GM15510 (cell line): Measurements from ENCODE around the gene PKIB.

Experiments used
- POLR2A ChIP-seq: IDR thresholded peaks from 3 replicates; pipeline ENCODE4 v1.6.1; 2011; ENCODE audit warnings: borderline replicate concordance; ENCODE audit not compliant: insufficient read length; ENCODE audit errors: extremely low read depth

PKIB gene

DNA sequence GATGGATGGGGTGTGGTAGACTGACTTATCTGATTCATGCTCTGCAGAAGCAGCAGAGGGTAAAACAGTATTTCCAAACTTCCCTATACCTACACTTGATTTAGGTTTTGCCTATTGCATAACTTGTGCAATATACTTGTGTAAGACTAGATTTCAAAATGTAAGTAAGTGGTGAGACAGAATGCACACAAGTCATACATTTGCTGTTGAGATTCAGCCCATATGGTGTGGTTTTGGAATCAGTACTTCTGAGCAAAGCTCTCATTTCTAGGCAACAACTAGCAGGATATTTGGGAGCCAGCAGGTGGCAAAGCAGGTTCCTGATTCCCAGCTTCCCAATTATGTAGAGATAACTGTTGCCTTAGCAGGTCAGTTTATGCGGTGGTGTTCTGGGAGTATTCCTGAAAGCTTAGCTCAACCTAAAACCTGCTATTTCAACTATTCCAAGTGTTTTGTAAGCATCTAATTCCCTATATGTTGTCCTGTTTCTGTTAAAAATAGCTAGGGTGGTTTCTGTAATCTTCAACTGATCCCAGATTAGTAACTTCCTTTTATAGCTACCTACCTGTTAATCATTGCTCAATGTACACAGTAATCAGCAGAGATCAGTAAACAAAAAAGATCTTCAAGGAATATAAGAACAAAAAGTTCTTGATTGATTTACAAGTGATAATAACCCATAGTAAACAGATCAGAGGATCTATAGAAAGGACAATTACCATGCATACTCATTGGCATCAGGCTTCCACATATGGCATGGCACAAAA lies 160.8 kb downstream of the PKIB start:
- no peak for TF ChIP-seq POLR2A

DNA sequence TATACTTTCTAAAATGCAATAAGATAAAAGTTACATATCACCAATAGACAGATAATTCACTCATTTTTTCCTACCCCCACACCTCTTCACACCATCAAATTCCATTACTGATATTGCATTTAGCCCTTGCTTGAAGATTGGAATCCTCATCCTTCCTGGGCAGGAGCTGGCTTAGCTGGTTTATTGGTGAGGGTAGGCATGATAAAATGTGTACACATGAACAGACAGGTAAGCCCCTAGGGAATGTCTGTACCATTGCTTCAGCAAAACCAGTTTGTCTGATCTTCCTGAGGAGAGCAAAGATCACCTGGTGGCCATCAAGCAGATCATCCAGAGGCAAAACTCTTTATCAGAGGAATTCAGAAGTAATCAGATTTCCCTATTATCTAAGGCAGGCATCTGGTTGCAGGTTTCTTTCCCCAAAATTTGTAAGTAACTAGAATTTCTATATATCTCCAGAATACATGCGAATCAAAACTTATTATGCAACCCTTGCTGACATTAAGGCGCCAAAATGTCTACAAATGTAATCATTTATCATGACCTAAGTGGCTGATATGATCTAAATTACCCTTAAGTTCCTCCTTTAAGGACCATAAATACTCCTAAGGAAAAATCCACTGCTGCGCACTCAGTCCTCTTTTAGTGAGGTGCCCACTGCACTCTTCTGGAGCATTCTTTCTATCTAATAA lies 162.7 kb downstream of the PKIB start:
- no peak for TF ChIP-seq POLR2A
